ENCODE measurements around the gene CHCHD3. TPM values are rescaled to one million over a fixed set of nuclear protein-coding genes. Genes with fewer than 3 reads are reported as not detected.
"Not testable (repeated sequence)": the region's sequence is repeated elsewhere in the genome, so short reads cannot be mapped to it uniquely, and the experiment has no call there.

Gene CHCHD3
- total RNA-seq, 6 experiments from 2014 or later = 16.5 to 42.6 (median 21.6) TPM

DNA sequence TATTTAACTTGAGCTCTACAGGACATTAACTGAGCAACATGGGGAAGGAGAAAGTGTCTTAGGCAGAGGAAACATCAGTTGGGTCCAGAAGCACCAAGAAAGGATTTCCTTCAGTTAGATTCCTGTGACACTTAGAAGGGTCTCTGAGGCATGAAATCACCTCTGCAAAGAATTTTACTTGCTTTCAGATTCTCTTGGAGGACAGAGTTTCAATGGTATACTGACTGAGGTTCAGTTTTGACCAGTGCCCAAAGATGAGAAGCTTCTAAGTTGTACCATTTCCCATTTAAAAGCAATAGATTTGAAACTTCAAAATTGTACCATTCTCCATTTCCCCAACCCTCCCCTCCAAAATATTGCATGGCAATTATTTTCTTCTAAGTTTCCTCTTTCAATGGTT is 102.4 kb downstream of the CHCHD3 start:
- Histone ChIP-seq H3K36me3 (no peaks in the 10 kb centered on the region), H3K9me3 (no peaks in the 10 kb centered on the region), H3K4me3 (no peak overlapping the region), H3K27ac (no peak overlapping the region), H3K27me3 (no peaks in the 10 kb centered on the region), H3K4me1 (no peaks in the 10 kb centered on the region)
- ATAC-seq (no peak), DNase-seq (no peak)
- intact Hi-C loops (cut with DNase I) = no loop called here
- TF ChIP-seq CTCF (IDR thresholded peaks at IDR 0.05) (no peak), POLR2A (IDR thresholded peaks at IDR 0.05) (no peak)

GRCh38 chr7:132977234-132977633 is 104.7 kb downstream of the CHCHD3 start:
- intact Hi-C loops (cut with DNase I) = no loop called here
- DNase-seq (no peak), ATAC-seq (no peak)
- TF ChIP-seq CTCF (IDR thresholded peaks at IDR 0.05) (no peak), POLR2A (IDR thresholded peaks at IDR 0.05) (no peak)
- Histone ChIP-seq H3K4me1 (no peaks in the 10 kb centered on the region), H3K27ac (no peak overlapping the region), H3K27me3 (no peaks in the 10 kb centered on the region), H3K9me3 (no peaks in the 10 kb centered on the region), H3K36me3 (peaks cover 0 to 3% (median 0%) of the 10 kb centered on the region in 4 donors), H3K4me3 (no peak overlapping the region)
- whole genome bisulfite sequencing (ENCODE audit: insufficient coverage, low coverage, low lambda C conversion rate, missing lambda C conversion rate) = 92% methylated on average over 1 of the region's 1 CpG

DNA sequence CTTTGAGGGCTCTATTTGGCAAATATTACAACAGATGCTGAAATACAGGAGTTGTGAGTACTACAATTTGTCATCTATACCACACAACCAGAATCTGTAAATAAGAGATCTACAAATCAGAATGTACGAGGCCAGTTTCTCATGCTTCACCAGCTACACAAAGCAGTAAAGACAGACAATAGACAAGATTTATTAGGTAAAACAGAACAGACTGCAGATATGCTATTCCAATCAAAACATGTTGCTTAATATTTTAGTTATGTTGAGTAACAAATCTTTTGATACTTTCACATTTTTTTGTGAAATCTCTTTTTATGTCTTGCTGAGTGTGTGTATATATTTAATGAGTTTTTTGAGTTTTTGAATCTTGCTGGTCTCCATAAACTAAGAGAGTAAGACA is 109.1 kb downstream of the CHCHD3 start:
- no peaks in the 10 kb centered on the region for H3K27me3 ChIP-seq
- H3K27ac ChIP-seq = no peak overlapping the region
- no peaks in the 10 kb centered on the region for H3K4me1 ChIP-seq
- H3K9me3 ChIP-seq = no peaks in the 10 kb centered on the region
- intact Hi-C loops (cut with DNase I) = no loop called here
- DNase-seq = no peak
- H3K4me3 ChIP-seq = no peak overlapping the region
- TF ChIP-seq CTCF (IDR thresholded peaks at IDR 0.05) (no peak), POLR2A (IDR thresholded peaks at IDR 0.05) (no peak)
- ATAC-seq = no peak
- H3K36me3 ChIP-seq = peaks cover 0 to 3% (median 0%) of the 10 kb centered on the region in 4 donors
- WGBS (ENCODE audit: insufficient coverage, low coverage, low lambda C conversion rate, missing lambda C conversion rate) = 78% methylated on average over 1 of the region's 1 CpG

GRCh38 chr7:132970257-132970656 is 111.6 kb downstream of the CHCHD3 start:
- no peak for ATAC-seq
- TF ChIP-seq POLR2A (IDR thresholded peaks at IDR 0.05) = no peak
- no peaks in the 10 kb centered on the region for H3K4me1 ChIP-seq

DNA sequence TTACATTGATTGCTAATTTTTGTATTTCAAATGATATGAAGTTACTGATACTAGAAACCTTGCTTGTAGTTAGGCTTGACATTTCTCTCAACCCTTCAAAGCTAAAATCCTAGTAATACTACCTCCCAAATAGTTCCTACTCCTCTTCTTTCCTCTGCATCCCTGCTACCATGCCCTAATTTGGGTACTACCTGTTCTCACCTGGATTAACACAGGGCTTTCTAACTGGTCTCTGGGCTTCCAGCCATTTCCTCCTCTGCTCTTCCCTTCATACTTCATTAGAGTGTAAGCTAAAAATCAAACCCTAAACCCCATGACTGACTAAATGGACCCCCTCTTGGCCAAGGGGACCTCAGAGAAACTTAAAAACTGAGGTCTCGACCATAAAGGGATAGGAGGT is 112.4 kb downstream of the CHCHD3 start:
- Histone ChIP-seq H3K9me3 (no peaks in the 10 kb centered on the region), H3K36me3 (peaks cover 0 to 3% (median 0%) of the 10 kb centered on the region in 4 donors), H3K27ac (no peak overlapping the region), H3K27me3 (no peaks in the 10 kb centered on the region), H3K4me3 (no peak overlapping the region), H3K4me1 (no peaks in the 10 kb centered on the region)
- ATAC-seq (no peak), DNase-seq (no peak)
- intact Hi-C loops (cut with DNase I) = no loop called here
- 89% methylated on average over 1 of the region's 1 CpG for WGBS (ENCODE audit: insufficient coverage, low coverage, low lambda C conversion rate, missing lambda C conversion rate)
- TF ChIP-seq POLR2A (IDR thresholded peaks at IDR 0.05) (no peak), CTCF (IDR thresholded peaks at IDR 0.05) (no peak)

More at GRCh38 chr7:132970257-132970656, 111.6 kb downstream of the CHCHD3 start:
- H3K4me3 ChIP-seq = no peak overlapping the region
- DNase-seq = no peak
- H3K27ac ChIP-seq = no peak overlapping the region
- no peaks in the 10 kb centered on the region for H3K27me3 ChIP-seq
- H3K36me3 ChIP-seq = peaks cover 0 to 3% (median 0%) of the 10 kb centered on the region in 4 donors
- no peaks in the 10 kb centered on the region for H3K9me3 ChIP-seq
- 86% methylated on average over 1 of the region's 1 CpG for WGBS (ENCODE audit: insufficient coverage, low coverage, low lambda C conversion rate, missing lambda C conversion rate)
- intact Hi-C loops (cut with DNase I) = no loop called here

DNA sequence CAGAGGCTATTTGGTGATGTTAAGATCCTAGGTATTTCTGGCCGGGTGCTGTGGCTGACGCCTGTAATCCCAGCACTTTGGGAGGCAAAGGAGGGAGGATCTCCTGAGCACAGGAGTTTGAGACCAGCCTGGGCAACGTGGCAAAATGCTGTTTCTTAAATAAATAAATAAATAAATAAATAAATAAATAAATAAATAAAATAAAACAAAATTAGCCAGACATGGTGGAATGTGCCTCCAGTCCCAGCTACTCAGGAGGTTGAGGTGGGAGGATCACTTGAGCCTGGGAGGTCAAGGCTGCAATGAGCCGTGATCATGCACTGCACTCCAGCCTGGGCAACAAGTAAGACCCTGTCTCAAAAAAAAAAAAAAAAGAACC is 114.4 kb downstream of the CHCHD3 start:
- intact Hi-C loops (cut with DNase I); H3K27me3 ChIP-seq; DNase-seq; H3K4me3 ChIP-seq; ATAC-seq; H3K4me1 ChIP-seq; H3K9me3 ChIP-seq; H3K27ac ChIP-seq; H3K36me3 ChIP-seq: not testable (repeated sequence)
- 93% methylated on average over 3 of the region's 4 CpGs for WGBS (ENCODE audit: insufficient coverage, low coverage, low lambda C conversion rate, missing lambda C conversion rate)

All from right lobe of liver (tissue), 6 donors.